DMS53 (cell line): Measurements from ENCODE around the gene ACADVL.

Experiments
- DNase-seq: peaks from one replicate; lab custom pipeline; 2025; lab: John Stamatoyannopoulos, UW

ACADVL gene

DNA sequence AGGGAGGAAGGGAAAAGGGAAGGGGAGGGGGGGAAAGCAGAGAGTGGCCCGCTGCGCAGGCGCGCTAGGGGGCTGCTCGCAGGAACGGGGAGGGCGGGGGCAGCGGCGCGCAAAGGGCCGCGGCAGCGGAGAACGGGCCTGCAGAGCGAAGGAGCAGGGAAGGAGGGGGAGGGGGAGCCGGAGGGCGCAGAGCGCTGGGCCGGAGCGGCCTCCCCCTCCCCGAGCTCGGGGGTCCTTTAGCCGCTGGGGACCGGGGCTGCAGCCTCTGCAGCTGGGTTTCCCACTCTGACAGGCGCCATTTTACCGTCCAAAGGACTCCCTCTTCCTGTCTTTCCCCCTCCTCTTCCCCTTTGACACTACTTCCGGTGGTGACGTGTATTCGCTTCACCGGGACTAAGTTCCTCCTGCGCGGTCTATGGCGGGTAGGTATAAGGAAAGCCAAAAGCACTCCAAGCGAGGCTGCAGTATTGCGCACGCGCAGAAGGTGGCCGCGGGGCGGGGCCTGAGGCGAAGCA, 32.0 kb downstream of the ACADVL start, which contains the start of gene CTDNEP1:
Gene CTDNEP1 (minus strand): TSS at position 74 of the 515 bp plus-strand sequence. CDS start 438 bp downstream, outside the sequence.
- peak; percentile 100 for DNase-seq

DNA sequence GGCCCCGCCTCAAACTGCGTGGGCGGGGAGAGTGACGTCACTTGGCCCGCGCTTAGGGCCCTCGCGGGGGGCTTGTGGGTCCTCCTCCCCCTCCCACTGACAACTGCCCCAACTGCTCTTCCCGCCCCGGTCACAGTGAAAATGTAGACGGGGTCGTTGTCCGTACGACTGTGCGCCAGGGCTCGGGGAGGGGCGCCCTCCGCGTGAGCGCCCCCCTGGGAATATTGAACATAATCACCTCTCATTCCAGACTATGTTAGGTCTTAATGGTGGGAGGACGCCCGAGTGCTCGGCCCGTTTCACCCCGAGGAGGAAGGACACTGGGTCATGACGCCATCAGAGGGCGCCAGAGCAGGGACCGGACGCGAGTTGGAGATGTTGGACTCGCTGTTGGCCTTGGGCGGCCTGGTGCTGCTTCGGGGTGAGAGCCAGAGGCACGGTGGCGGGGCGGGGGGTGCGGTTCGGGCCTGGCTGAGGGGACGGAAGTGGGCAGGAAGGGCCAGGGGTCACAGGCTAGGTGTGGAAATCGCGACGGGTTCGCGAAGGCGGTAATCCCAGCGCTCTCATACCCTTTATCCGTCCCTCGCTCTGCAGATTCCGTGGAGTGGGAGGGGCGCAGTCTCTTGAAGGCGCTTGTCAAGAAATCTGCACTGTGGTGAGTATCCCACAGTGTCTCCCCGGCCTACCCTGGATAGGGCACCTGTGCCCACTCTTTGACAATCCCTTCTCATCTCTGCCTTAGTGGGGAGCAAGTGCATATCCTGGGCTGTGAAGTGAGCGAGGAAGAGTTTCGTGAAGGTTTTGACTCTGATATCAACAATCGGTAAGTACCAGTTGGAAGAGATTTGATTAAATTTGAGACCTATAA, 32.7 kb downstream of the ACADVL start, which contains the start of gene ELP5:
Gene ELP5 (plus strand): TSS at position 40 of the 868 bp plus-strand sequence. CDS start 336 bp downstream, at position 376.
- DNase-seq = peak; percentile 98

DNA sequence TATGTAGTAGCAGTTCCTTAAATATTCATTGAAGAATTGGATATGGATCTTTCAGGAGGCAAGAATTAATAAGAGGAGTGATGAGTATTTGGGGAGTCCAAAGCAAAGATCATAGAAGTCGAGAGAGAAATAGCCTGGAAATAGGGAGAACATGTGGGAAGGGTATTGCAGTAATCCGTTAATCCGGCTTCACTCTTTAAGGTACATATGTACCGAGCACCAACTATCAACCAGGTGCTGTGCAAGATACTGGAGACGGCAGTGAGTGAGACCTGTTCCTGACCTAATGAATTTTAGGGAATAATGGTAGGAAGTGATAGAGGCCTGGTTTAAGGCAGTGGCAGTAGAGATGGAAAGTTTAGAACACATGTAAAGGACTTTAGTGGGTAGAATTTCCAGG, 33.3 kb downstream of the ACADVL start:
- no peak for DNase-seq

DNA sequence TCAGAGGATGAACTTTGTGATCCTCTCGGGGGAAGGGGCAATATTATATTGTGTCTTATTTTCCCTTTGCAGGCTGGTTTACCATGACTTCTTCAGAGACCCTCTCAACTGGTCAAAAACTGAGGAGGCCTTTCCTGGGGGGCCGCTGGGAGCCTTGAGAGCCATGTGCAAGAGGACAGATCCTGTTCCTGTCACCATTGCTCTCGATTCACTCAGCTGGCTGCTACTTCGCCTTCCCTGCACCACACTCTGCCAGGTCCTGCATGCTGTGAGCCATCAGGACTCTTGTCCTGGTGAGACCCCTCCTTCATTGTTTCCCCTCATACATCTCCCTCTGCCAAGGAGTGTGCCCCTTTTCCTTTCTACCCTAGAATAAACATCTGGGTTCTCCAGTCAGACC, 34.8 kb downstream of the ACADVL start:
- no peak for DNase-seq

DNA sequence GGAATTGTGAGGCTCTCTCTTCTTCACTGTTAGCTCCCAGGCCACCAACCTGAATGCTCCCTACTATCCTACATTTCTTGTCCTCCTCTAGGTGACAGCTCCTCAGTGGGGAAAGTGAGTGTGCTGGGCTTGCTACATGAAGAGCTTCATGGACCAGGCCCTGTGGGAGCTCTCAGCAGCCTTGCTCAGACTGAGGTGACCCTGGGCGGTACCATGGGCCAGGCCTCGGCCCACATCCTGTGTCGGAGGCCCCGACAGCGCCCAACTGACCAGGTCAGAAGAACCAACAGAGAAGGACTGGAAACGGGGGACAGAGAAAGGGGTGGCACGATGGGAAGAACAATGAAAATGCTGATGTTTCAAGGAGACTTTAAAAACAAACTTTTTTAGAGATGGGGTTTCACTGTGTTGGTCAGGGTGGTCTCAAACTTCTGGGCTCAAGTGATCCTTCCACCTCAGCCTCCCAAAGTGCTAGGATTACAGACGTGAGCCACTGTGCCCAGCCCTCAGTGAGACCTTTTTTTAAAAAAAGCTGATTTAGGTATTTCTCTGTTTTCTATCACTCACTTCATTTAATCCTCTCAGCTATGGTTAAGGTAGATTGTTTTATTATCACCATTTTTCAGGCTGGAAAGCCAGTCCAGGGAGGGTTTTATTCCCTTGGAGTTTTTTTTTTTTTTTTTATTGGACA, 37.2 kb downstream of the ACADVL start:
- DNase-seq = no peak

DNA sequence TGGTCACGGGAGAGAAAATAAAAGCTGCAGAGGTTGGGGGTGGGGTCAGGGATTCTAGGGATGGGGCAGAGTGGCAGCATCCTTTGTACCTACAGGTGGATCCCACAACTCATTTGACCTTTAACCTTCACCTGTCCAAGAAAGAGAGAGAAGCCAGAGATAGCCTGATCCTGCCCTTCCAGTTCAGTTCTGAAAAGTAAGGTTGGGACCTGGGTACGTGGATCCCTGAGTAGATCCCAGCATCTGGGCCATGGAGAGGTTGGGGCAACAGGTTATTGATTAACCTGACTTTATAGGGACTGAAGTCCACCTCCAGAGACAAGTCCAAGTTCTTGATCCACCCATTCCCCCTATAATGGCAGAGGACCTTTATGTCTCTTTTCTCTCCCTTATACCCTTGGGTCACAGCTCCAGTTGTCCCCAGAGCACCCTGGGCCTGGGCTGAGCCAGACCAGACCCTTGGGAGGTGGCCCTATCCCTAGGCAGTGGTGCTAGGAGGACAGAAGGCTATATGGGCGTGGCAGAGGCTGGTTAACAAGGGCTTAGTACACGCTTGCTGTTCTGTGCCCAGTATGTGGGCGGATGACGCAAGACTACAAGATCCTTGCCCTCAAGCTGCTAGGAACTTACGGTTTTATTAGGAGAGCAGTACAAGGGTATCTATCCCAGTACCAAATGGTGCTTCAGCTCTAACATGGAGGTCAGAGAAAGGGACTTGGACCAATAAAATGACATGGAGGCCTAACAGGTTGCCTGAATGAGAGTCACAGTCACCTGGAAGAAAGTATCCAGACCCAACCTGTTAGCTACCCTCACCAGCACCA, 39.2 kb downstream of the ACADVL start:
- DNase-seq = peak; percentile 64

DNA sequence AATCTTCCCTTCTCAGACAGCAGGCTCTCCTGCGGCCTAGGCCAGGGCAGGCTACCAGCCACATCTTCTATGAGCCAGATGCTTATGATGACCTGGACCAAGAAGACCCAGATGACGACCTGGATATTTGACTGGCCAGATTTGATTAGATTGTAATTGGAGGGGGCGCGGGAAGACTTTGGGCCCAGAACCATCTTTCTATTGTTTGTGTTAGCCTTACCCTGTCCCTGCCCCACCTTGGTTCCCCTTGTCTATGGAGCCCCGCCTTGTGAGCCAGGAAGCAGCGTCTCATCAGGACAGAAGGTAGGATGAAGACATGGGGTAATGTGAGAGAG, 39.8 kb downstream of the ACADVL start:
- DNase-seq = no peak

DNA sequence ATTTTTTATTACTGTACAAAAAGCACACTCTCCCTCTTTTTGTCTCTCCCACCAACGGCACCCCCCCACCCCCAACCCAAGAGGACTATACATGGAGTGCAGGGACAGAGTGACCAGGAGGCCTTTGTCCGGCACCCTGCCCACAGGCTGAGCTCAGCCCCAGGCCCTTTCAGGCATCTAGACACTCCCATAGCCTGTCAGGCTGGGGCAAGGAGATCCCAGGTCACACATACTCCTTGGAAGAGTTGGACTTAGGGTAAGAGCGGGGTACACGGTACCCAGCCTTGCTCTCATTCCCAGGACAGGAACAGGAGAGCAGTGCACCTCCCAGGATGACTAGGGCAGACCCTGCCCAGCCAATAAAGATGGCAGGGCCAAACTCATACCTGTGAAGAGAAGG, 40.4 kb downstream of the ACADVL start:
- DNase-seq = peak; percentile 48

DNA sequence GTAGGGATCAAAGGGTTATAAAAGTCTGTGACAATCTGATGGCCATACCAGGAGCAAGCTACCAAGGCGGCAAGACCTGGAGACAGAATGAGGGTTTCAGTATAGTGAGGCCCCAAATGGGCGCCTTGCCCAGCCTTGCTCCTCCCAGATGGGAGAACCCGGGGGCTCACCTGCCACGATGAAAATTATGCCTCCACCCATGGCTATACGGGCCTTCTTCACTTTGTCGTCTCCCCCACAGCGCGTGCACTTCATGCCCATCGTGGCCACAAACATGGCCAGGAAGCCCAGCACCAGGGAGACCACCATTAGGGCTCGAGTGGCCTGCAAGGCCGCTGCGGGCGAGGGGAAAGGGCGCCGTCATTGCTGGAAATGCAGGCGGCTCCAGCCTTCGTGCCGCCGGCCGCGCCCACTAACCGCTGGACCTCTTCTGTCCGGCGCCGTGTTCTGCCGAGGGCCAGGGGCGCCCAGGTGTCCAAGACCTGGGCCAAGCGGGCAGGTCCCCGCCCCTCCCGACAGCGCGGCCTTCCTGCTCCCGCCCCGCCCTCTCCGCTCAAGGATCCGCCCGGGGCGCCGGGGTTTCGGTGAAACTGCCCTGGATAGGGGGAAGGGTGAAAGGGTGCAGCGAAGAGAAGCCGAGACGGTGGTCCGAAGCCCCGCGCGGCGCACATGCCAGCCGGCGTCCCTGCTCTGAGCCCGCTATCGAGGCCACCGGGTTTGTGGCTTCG, 41.1 kb downstream of the ACADVL start:
- DNase-seq = peak; percentile 96

DNA sequence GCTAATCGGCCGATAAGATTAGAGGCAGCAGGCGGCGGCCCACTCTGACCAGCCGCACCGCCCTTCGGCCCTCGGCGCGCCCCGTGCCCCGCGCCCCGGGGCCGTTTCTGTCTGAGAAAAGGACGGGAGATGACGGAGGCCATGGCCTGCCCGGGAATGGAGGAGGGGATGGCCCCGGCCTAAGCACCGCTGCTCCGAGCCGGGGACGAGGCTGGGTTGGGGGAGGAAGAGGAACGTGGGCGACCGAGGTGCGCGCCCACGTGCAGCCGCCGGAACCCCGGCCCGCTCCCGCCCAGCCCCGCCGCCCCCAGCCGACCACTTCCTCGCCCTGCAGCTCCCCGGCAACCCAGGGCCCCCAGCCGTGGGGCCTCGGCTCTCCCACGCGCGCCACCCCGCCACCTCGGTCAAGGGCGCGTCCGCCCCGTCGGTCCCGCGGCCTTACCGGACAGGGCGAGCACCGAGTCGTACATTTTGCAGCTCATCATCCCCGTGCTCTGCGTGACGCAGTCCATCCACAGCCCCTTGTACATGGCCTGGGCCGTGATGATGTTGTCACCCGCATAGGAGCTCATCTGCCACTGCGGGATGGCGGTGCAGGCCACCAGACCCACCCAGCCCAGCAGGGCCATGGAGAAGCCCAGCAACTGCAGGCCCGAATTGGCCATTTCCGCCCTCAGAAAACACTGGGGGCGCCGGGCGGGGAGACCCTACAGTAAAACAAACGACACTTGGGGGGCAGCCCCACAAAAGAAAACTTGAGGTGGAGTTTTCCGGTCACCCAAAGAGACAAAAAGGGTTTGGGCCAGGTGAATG, 41.8 kb downstream of the ACADVL start:
- DNase-seq = peak; percentile 78

DNA sequence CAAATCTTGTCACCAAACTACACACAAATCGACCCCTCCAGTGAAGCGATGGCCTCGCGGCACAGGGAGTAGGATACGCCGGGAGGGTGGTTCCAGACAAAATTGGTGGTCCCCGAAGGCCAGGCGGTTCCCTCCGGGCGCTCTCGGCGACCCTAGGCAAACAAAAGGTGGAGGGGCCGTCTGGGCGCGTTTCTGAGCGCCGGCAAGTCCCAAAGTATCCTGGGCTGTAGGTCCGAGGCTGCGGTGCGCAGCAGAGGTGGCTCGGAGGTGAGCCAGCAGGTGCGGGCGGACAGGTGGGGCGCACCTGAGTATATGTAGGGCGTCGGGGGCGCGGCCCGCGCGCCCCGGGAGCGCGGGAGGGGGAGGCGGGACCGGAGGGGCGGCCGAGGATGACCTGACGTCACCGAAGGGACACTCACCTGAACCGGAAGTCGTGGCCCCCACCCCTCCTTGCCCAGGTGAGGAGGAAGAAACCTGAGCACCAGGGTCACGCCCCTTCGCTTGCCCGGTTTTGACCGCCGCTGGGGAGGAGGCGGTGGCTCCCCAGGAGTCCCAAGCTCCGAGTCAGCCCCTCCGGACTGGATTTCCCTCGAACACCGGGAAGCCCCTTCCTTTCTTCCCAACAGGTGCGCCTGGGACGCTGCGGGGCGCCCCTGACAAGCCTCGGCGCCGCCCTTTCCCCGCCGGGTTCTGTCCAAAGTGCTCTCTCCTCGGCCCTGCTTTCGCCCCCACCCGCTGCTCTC, 42.6 kb downstream of the ACADVL start, which contains the start of gene CLDN7:
Gene CLDN7 (minus strand): TSS at position 287 of the 743 bp plus-strand sequence. CDS start 435 bp downstream, outside the sequence.
- DNase-seq = peak; percentile 99

DNA sequence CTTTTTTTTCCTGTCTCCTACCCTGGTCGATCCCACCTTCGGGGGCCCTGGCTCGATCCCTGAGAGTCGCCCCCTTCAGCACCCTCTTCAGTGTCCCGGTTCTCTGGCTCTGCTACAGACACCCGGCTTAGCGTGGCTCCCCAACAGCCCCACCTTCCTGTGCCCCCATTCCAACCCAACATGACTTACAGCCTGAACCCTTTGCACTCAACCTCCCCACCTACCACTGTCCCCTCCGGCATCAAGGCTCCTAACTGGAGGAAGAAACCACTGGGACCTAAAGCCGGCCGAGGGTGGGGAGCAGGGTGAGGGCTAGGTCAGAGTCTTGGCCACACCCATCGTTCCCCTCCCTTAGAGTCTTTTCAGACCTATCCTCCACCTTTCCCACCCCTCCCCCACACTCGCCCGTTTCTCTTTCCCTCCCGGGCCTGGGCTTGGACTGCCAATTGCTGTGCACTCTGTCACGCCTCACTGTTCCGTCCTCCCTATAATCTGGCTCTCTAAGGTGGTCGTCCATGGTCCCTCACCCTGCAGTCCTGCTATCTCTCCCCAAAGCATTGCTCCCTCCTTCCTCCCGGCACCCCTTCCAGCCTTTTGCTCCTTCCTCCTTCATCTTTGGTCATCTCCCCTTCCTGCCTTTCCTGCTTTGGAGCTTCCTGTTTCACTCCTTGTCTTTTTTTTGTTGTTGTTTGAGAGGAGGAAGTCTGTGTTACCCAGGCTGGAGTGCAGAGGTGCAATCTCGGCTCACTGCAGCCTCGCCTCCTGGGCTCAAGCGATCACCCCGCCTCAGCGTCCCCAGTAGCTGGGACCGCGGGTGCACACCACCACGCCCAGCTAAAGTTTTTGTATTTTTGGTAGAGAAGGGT, 43.4 kb downstream of the ACADVL start:
- peak; percentile 83 for DNase-seq

DNA sequence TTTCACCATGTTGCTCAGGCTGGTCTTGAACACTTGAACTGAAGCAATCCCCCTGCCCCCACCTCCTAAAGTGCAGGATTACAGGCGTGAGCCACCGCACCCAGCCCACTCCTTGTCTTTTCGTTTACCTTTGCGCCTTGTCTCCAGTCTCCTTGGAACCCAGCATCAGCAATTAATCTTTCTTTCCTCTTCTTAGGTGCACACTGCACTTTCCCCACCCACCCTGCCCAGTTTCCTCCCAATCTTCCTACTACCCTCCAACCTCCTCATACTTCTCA, 44.0 kb downstream of the ACADVL start:
- no peak for DNase-seq

DNA sequence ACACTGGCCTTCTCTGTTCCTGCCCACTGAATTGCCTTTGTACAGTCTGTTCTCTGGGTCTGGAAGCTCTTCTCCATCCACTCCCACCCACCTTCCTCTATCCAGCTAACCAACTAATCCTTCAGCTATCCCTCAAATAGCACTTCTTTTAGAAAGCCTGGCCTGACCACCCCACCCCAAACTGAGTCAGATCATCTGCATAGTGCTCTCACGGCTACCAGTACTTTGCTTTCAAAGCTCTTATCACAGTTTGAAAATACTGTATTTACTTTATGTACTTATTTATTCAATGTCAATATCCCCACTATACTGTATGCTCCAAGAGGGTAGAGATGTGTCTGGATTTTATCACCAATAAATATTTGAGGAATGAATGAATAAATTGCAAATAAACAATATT, 47.0 kb downstream of the ACADVL start:
- peak; percentile 43 for DNase-seq
